Parathyroid adenoma (tissue), 2 donors: ENCODE results near the gene C16orf96.

ENCODE experiments used
- H2AFZ ChIP-seq: fragments of 300-600 bp; sonication (generic); one replicate; pipeline ENCODE4 v1.7.0; 2017; ENCODE audit warnings: antibody characterized with exemption, mild to moderate bottlenecking
- H3K27ac ChIP-seq: fragments of 300-600 bp; sonication (generic); one replicate; pipeline ENCODE4 v1.7.0; 2017
- H3K27me3 ChIP-seq: fragments of 300-600 bp; sonication (generic); one replicate; pipeline ENCODE4 v1.7.0; 2017; ENCODE audit warnings: low read length; ENCODE audit not compliant: control insufficient read depth, insufficient read depth
- H3K36me3 ChIP-seq: fragments of 300-600 bp; sonication (generic); one replicate; pipeline ENCODE4 v1.7.0; 2017; ENCODE audit warnings: low read length; ENCODE audit not compliant: control insufficient read depth, insufficient read depth
- H3K4me1 ChIP-seq: fragments of 300-600 bp; sonication (generic); one replicate; pipeline ENCODE4 v1.7.0; 2017; ENCODE audit warnings: control low read depth
- H3K4me2 ChIP-seq: fragments of 300-600 bp; sonication (generic); one replicate; pipeline ENCODE4 v1.7.0; 2017; ENCODE audit warnings: low read length
- H3K4me3 ChIP-seq: fragments of 300-600 bp; sonication (generic); one replicate; pipeline ENCODE4 v1.7.0; 2017; ENCODE audit warnings: low read depth, low read length
- H3K79me2 ChIP-seq: fragments of 300-600 bp; sonication (generic); one replicate; pipeline ENCODE4 v1.7.0; 2017; ENCODE audit warnings: control low read depth
- H3K9ac ChIP-seq: fragments of 300-600 bp; sonication (generic); one replicate; pipeline ENCODE4 v1.7.0; 2017; ENCODE audit warnings: mild to moderate bottlenecking
- H3K9me3 ChIP-seq: fragments of 300-600 bp; sonication (generic); one replicate; pipeline ENCODE4 v1.7.0; 2017; ENCODE audit warnings: low read length; ENCODE audit not compliant: control insufficient read depth
- TF ChIP-seq, protein P1 (sequence below): fragments of 300-600 bp; sonication (generic); IDR thresholded peaks from one replicate; pipeline ENCODE4 v1.7.0; 2017; ENCODE audit warnings: antibody characterized with exemption, mild to moderate bottlenecking
- donor health status: primary hyperparathyroidism.

Gene C16orf96

DNA sequence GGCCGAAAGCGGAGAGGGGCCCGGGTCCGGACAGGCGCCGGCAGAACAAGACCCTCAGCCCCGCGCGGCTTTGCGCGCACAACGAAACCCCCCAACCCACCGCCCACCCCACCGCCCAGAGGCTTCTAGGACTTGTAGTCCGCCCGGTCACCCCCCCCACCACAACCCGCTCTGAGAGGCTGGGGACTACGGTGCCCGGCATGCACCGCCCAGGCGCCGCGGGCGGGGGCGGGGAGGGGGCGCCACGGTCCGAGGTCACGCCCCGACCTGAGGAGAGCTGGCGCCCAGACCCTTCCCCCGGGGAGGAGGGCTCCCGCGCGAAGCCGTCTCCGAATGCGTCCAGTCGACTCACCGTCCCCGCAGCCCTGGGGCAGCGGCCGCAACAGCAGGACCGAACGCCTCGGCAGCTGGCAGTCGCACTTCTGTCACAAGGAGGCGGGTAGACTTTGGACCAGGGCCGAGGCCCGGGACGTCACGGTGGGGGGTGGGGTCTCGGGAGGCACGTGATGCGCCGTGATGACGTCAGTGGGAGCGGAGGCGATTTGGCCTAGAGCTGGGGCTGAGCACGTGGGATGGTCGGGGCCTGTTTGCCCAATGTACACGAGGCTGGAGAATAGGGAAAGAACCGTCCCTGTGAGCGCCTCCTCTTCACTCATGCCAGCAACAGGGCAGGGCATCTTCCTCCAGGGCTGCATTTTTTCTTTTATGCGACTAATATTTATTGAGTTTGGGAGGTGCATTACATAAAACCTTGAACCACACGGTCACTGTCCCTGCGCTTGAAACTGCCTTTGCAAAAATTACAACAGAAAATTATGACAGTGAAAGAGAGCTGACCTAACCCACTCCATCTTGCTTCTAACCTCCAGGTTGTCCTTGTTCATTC lies 17.5 kb upstream of the C16orf96 start, which contains the start of gene CDIP1:
Gene CDIP1, minus strand, starts transcription at position 424 of the 886 bp plus-strand sequence. CDS start 24,643 bp downstream, outside the sequence.
- TF ChIP-seq, protein P1, sequence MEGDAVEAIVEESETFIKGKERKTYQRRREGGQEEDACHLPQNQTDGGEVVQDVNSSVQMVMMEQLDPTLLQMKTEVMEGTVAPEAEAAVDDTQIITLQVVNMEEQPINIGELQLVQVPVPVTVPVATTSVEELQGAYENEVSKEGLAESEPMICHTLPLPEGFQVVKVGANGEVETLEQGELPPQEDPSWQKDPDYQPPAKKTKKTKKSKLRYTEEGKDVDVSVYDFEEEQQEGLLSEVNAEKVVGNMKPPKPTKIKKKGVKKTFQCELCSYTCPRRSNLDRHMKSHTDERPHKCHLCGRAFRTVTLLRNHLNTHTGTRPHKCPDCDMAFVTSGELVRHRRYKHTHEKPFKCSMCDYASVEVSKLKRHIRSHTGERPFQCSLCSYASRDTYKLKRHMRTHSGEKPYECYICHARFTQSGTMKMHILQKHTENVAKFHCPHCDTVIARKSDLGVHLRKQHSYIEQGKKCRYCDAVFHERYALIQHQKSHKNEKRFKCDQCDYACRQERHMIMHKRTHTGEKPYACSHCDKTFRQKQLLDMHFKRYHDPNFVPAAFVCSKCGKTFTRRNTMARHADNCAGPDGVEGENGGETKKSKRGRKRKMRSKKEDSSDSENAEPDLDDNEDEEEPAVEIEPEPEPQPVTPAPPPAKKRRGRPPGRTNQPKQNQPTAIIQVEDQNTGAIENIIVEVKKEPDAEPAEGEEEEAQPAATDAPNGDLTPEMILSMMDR = no peak
- no peaks in the 10 kb centered on the region for H3K9me3 ChIP-seq
- H3K27ac ChIP-seq = peak within 1 kb of the TSS; percentile 73
- H3K36me3 ChIP-seq = no peaks in the 10 kb centered on the region
- H3K4me2 ChIP-seq = peak within 1 kb of the TSS; percentile 70
- H3K79me2 ChIP-seq = no peaks in the 10 kb centered on the region
- peak within 1 kb of the TSS; percentile 96 for H2AFZ ChIP-seq
- H3K4me3 ChIP-seq = peak within 1 kb of the TSS; percentile 78
- H3K27me3 ChIP-seq = no peaks in the 10 kb centered on the region
- H3K4me1 ChIP-seq = peaks cover 1% of the 10 kb centered on the region
- H3K9ac ChIP-seq = peak within 1 kb of the TSS; percentile 47

DNA sequence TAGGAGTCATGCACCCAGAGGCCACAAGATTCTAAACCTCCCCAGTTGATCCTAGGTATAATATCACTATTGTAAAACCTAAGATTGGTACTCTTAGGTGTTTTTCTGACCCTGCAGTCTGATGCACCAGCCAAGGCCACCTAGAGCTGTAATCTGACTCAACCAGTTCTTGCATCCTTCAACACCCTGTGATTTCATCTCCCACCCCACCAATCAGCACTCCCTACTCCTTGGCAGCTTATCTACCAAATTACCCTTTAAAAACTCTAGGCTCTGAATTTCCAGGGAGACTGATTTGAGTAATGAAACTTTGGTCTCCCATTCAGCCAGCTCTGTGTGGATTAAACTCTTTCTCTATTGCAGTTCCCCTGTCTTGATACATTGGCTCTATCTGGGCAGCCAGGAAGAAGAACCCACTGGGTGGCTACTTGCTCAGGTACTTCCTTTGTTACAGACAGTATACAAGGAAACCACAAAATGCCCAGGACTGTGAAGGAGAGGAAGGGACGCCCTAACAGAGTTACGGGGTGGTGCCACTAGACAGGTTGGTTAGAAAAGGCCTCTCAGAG lies 16.3 kb upstream of the C16orf96 start:
- H3K27ac ChIP-seq = no peak overlapping the region
- TF ChIP-seq, protein P1 = no peak
- H3K9me3 ChIP-seq = no peaks in the 10 kb centered on the region
- no peak overlapping the region for H3K9ac ChIP-seq
- H3K4me2 ChIP-seq = no peak overlapping the region
- no peaks in the 10 kb centered on the region for H3K4me1 ChIP-seq
- no peak overlapping the region for H3K4me3 ChIP-seq
- no peaks in the 10 kb centered on the region for H3K36me3 ChIP-seq
- no peaks in the 10 kb centered on the region for H3K79me2 ChIP-seq
- no peak overlapping the region for H2AFZ ChIP-seq
- H3K27me3 ChIP-seq = no peaks in the 10 kb centered on the region

DNA sequence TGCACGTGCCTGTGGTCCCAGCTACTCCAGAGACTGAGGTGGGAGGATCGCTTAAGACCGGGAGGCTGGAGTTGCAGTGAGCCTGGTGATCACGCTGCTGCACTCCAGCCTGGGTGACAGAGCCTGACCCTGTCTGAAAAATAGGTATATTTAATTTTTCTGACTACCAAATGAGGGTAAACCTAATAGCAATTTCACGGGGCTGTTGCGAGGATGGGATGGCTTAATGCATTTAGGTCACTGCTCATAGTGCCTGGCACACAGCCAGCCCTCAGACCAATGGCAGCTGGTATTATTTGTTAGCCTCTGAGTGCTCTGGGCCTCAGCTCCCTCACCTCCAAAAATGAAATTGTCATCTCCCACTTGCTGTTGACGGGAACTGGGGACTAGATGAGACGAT lies 11.7 kb upstream of the C16orf96 start:
- Histone ChIP-seq H3K9ac (no peak overlapping the region), H3K36me3 (no peaks in the 10 kb centered on the region), H3K27ac (no peak overlapping the region), H3K9me3 (no peaks in the 10 kb centered on the region), H3K4me1 (no peaks in the 10 kb centered on the region), H3K4me3 (no peak overlapping the region), H3K79me2 (no peaks in the 10 kb centered on the region), H2AFZ (no peak overlapping the region), H3K4me2 (no peak overlapping the region), H3K27me3 (no peaks in the 10 kb centered on the region)
- TF ChIP-seq, protein P1 = no peak

DNA sequence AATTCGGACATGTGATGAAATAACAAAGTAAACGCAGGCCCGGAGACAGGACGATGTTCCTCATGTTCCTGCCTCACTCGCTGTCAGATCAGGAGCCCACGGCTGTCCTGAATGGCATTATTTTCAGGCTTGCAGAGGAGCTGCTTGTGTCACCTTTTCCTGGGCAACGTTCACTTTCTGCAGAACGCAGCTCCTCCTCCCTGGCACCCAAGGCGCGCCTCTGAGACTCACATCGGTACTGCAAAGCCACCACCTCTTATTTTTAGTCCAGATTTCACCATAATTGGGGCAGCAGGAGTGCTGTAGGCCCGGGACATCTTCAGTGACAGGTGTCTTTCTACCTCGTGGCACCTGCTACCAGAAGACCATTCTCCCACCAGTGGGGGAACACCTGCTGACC lies 8.0 kb upstream of the C16orf96 start:
- TF ChIP-seq, protein P1 = no peak
- Histone ChIP-seq H3K79me2 (no peaks in the 10 kb centered on the region), H2AFZ (no peak overlapping the region), H3K9me3 (no peaks in the 10 kb centered on the region), H3K27me3 (no peaks in the 10 kb centered on the region), H3K4me1 (peaks cover 3% of the 10 kb centered on the region), H3K36me3 (no peaks in the 10 kb centered on the region), H3K4me3 (no peak overlapping the region), H3K4me2 (no peak overlapping the region), H3K9ac (no peak overlapping the region), H3K27ac (no peak overlapping the region)
